ENCODE measurements around the gene PXMP4.

The PXMP4 gene

DNA sequence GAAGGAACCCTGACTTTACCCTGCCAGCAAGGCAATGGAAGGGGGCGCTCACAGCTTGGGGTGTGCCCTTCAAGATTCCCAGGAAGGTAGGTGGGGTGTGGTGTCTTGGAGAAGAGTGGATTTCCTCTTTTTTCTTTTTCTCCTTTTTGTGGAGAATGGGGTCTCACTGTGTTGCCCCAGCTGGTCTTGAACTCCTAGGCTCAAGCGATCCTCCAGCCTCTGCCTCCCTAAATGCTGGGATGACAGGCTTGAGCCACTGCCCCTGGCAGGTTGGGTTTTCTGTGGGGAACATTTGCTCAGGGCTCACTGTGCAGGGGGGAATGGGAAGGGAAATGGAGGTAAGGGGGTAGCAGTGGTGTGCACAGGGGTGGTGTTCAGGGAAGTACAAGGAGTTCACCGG lies 7.7 kb upstream of the PXMP4 start:
- no peak overlapping the region for H3K4me3 ChIP-seq (ENCODE audit: control insufficient read depth, low read depth, low read length)
- DNase-seq (ENCODE audit: low read depth) = no peak
- TF ChIP-seq, protein P1, sequence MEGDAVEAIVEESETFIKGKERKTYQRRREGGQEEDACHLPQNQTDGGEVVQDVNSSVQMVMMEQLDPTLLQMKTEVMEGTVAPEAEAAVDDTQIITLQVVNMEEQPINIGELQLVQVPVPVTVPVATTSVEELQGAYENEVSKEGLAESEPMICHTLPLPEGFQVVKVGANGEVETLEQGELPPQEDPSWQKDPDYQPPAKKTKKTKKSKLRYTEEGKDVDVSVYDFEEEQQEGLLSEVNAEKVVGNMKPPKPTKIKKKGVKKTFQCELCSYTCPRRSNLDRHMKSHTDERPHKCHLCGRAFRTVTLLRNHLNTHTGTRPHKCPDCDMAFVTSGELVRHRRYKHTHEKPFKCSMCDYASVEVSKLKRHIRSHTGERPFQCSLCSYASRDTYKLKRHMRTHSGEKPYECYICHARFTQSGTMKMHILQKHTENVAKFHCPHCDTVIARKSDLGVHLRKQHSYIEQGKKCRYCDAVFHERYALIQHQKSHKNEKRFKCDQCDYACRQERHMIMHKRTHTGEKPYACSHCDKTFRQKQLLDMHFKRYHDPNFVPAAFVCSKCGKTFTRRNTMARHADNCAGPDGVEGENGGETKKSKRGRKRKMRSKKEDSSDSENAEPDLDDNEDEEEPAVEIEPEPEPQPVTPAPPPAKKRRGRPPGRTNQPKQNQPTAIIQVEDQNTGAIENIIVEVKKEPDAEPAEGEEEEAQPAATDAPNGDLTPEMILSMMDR (conservative IDR thresholded peaks at IDR 0.05; ENCODE audit: control insufficient read depth, insufficient read depth, low read depth, low read length) = no peak

GRCh38 chr20:33727115-33727479 lies 7.0 kb upstream of the PXMP4 start:
- DNase-seq (ENCODE audit: low read depth) = no peak
- H3K4me3 ChIP-seq (ENCODE audit: control insufficient read depth, low read depth, low read length) = no peak overlapping the region
- TF ChIP-seq, protein P1 (conservative IDR thresholded peaks at IDR 0.05; ENCODE audit: control insufficient read depth, insufficient read depth, low read depth, low read length) = no peak

DNA sequence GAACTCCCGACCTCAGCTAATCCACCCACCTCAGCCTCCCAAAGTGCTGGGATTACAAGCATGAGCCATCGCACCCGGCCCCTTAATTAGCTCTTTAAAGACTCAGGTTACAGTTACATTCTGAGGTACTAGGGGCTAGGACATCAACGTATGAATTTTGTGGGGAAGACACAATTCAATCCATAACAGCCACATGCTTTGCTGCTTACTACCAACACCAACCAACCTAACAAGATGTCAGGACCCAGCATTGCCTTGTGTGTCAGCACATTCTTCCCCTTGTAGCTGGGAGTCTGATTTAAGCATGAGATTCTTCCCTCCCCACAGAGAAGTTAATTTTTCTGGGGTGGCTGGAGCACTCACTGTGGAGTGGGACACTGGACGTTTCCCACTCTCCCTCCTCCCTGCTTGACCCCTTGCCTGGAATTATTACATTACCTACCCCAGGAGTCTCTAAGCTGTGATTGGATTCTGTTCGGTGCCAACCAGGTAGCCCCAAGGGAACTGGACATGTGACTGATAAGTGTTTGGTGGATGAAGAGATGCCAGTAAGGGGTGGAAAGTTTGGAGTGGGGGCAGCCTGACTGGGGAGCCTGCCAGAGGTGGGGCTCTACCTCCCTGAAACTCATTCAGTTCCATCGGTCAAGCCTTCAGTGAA lies 5.6 kb upstream of the PXMP4 start:
- DNase-seq (ENCODE audit: low read depth) = no peak
- no peak overlapping the region for H3K4me3 ChIP-seq (ENCODE audit: control insufficient read depth, low read depth, low read length)
- TF ChIP-seq, protein P1 (conservative IDR thresholded peaks at IDR 0.05; ENCODE audit: control insufficient read depth, insufficient read depth, low read depth, low read length) = no peak

DNA sequence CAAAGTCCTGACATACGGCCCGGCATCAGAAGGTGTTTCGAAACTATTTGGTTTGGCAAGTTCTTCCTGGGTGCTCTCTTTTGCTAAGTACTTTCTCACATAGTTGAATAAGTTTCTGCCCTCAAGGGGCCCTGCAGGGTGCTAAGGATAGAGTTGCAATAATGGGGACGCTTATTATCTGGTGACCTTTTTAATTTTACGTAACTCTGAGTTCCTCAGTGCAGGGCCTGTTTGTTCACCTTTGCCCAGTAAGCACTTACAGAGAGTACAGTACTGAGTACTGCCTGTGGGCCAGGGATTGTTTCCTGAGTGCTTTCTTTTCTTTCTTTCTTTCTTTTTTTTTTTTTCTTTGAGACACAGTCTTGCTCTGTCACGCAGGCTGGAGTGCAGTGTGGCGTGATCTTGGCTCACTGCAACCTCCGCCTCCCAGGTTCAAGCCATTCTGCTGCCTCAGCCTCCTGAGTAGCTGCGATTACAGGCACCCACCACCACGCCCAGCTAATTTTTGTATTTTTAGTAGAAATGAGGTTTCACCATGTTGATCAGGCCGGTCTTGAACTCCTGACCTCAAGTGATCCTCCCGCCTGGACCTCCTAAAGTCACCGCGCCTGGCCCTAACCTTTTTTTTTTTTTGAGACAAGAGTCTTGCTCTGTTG lies 4.5 kb upstream of the PXMP4 start:
- H3K4me3 ChIP-seq (ENCODE audit: control insufficient read depth, low read depth, low read length) = no peak overlapping the region
- TF ChIP-seq, protein P1 (conservative IDR thresholded peaks at IDR 0.05; ENCODE audit: control insufficient read depth, insufficient read depth, low read depth, low read length) = no peak
- peak; percentile 18 for DNase-seq (ENCODE audit: low read depth)

- DNase-seq (ENCODE audit: low read depth) = no peak
- H3K4me3 ChIP-seq (ENCODE audit: control insufficient read depth, low read depth, low read length) = no peak overlapping the region
- TF ChIP-seq, protein P1 (conservative IDR thresholded peaks at IDR 0.05; ENCODE audit: control insufficient read depth, insufficient read depth, low read depth, low read length) = no peak
Measured at GRCh38 chr20:33721391-33722140, 1.5 kb upstream of the PXMP4 start.

GRCh38 chr20:33719277-33719988 lies 677 bp downstream of the PXMP4 start:
- TF ChIP-seq, protein P1 (conservative IDR thresholded peaks at IDR 0.05; ENCODE audit: control insufficient read depth, insufficient read depth, low read depth, low read length) = no peak
- peak overlapping the region; percentile 89 for H3K4me3 ChIP-seq (ENCODE audit: control insufficient read depth, low read depth, low read length)
- DNase-seq (ENCODE audit: low read depth) = peak; percentile 22
